ENCODE measurements around the gene PACSIN2.
"Not testable (repeated sequence)": the region's sequence is repeated elsewhere in the genome, so short reads cannot be mapped to it uniquely, and the experiment has no call there.

Gene PACSIN2

DNA sequence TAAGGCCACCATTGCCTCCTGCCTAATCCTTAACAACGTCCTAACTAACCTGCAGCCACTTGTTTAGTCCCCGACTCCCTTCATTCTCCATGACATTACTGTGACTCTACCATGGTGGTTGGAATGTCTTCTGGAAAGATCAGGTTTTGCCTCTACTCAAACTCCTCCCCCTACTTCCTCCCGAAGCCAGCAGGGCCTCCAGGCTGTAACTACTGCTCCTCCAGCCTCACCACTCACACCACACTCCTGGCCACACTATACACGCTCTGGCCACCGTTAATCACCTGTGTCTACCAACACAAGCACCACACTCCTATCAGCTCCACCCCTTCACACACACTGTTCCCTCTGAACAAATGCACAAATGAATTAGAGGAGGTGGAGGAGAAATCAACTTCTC is 69.2 kb downstream of the PACSIN2 start:
- DNase-seq (ENCODE audit: low spot score) = no peak

DNA sequence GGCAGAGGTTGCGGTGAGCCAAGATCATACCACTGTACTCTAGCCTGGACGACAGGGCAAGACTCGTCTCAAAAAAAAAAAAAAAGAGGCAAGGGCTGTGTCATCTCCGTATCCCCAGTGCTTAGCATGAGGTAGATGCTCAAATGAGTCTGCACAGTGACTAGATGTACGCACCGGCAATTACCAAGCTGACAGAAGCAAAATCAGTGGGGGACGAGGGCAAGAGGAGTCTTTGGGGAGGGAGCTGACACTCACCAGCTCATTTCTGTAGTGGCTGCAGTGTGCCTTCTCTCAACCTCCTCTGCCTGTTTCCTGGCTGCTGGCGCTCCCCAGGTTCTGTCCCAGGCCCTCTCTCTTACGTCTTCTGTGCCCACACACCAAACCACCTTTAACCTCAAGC is 69.9 kb downstream of the PACSIN2 start:
- no peak for DNase-seq (ENCODE audit: low spot score)

DNA sequence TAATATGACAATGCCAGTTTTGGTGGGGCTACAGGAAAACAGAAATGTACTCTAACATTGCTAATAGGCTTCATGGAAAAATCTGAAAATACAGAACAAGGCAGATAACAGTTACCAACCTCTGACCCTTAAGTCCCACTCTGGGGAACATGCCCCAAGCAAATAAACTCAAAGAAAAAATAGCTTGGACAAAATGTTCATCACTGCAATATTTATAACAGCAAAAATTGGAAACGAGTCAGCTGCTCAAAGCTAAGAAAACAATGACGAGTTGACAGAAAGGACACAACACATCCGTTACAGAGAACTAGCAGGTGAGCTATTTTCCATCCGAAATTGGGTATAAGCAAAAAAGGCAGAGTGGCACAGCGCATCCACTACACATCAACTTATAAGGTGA is 70.5 kb downstream of the PACSIN2 start:
- DNase-seq (ENCODE audit: low spot score) = no peak

DNA sequence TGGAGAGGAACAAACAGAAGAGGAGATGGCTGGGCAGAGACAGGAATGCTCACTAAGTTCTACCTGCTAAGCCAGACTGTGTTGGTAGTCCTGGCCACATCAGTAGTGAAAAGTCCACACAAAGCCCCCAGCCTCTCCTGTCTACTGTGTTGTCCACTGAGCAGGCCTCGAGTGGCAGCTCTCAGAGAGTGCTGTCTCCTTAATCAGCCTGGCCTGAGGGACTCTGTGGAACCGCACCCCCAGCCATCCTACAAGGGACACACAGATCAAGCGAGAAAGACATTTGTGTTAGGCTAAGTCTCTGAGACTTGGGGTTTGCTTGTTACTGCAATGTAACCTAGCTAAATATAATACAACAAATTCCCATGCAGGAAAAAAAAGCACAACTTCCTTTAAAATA is 71.0 kb downstream of the PACSIN2 start:
- no peak for DNase-seq (ENCODE audit: low spot score)

DNA sequence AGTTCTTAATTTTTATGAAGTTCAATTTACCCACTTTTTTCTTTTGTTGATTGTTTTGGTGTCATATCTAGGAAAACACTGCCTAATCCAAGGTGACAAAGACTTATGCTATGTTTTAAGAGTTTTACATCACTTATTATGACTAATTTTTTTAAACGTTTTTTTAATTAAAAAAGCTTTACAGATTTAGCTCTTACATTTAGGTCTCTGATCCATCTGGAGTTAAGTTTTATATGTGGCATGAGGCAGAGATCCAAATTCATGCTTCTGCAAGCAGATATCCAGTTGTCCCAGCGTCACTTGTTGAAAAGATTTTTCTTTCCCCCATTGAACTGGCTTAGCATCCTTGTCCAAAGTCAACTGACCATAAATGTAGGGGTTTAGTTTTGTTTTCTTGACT is 72.6 kb downstream of the PACSIN2 start:
- no peak for DNase-seq (ENCODE audit: low spot score)

DNA sequence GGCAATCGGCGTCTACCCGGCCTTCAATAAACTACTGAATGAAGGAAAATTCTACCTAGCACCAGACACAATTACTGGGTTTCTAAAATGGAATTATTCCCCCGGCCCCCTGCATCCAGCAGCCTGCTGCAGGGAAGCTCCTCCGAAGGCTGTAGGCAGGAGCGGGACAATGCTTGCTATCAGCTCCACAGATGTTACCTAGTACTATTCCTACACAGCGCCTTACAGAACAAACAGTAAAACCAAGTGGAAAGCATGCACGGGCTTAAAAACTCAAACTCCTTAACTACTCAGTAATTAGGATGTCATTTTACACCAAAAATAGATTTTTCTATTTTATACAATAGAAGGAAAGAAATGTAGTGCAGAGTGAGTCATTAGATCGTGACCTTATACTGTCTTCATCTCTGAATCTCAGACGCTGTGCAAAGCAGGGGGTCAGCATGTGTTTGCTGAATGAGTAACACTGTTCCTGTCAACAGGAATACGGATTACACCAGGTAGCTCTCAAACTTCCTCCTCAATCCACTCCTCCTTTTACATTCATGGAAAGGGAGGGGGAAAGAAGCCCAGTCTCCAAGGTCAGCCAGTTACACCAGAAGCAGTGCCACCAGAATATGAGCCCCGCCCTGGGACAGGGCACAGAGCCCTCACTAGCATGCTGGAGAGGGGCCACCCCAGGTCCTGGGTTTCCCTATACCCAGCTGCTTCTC is 74.9 kb downstream of the PACSIN2 start:
- DNase-seq (ENCODE audit: low spot score) = no peak

DNA sequence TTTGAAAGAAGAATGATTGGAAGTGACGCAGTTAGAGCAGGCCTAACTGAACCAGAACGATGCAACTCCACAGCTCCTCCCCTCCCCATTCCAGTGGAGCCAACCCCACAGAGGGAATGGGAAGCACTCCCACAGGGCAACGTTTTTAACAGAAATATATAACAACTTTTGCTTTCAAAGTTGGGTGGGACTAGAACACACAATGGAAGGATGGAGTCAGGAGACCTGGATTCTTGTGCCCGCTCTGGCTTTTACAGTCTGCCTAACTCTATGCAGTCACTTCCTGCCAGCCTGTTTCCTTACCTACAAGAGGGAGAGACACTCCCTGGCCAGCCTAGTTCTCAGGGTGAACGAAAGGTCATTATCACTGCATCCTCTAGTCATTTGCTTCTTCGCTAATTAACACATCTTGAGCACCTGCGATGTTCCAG is 75.5 kb downstream of the PACSIN2 start:
- DNase-seq (ENCODE audit: low spot score) = no peak

DNA sequence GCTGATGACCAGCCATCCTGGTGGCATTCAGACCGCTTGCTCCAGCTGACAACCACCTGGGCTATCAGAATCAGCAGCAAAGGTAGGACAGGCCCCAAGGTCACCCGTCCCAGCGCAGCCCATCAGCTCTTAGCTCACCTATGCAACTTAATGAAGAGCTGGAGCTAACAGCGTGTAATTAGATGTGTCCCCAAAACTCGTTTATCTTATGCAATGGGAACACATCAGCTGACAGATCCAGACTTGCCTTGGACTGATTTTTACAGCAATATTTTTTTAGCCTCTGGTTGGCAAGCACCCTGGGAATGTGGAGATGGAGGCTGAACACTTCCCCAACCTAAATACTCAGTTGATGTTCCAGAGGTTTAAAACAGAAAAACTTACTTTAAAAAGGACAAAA is 76.0 kb downstream of the PACSIN2 start:
- DNase-seq (ENCODE audit: low spot score) = no peak

DNA sequence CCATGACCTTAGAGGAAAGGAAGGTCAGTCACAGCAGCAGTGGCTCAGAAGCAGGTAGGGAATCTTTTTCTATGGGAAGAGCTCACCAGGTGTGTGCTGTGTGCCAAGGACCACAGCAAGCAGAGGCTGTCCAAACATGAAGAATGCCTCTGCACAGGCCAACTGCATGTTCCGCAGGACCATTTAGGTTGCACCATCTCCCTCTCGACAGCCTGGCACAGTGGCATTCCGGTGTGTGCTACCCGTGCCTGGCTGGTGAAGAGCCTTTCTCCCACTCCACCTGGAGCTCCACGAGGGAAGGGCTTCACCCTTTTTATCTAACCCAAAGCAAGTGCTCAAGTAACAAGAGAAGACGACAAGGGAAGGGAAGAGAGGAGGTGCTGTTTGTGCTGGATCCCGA is 76.5 kb downstream of the PACSIN2 start:
- no peak for DNase-seq (ENCODE audit: low spot score)

DNA sequence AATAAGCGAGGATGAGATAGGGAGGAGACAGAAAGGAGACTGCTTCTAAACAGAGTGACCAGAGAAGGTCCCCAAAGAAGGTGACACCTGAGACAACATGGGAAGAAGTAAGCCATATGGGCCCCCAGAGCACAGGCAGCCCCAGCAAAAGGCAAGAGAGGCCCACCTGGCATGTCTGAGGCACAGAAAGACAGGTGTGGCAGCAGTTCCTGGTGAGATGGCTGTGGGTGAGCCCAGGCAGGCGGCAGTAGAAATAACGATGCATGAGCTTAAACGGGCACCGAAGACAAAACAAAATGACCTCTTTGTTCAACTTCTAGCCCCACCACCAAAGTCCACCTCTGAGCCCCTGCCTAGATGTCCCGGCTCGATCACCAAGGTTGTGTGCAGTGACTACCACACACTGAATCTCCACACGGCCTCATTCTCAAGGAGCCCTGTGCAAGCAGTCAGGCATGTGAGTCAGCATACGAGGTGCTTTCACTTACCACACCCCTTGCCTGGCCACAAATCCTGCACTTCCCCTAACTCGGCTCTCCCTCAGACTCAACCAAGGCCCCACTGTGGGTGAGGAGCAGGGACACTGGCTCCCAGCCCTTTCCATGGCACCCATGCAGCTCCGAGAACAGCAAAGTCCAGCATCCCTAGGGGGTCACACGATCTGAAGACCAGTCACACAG is 77.6 kb downstream of the PACSIN2 start:
- peak; percentile 43 for DNase-seq (ENCODE audit: low spot score)

DNA sequence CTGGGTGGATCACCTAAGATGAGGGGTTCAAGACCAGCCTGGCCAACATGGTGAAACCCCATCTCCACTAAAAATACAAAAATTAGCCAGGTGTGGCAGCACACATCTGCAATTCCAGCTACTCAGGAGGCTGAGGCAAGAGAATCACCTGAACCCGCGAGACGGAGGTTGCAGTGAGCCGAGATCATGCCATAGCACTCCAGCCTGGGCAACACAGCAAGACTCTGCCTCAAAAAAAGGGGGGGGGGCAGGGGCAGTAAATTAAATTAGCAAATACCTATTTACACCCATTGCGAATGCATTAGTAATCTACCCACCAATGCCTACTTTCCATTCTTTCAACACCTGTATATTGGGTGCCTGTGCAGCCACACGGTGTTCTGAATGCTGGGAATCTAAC is 78.3 kb downstream of the PACSIN2 start:
- not testable (repeated sequence) for DNase-seq (ENCODE audit: low spot score)

DNA sequence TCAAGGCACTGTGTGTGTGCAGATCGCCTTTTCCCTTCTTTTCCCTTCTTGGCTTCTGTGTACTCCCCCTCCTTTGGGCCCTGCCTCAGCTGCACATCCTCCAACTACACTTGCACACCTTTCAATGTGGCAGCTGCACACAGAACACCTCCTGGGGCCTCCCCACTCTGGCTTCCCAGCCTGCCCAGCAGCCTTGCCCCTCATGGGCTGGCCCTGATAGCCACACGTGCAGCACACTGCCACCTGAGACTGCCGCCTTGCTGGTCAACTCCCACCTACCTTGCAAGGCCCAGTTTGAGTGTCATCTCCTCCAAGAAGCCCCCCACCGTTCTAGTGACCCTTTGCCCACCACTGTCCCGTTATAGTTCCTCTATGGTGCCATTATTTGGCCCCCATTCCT is 80.6 kb downstream of the PACSIN2 start:
- no peak for DNase-seq (ENCODE audit: low spot score)

DNA sequence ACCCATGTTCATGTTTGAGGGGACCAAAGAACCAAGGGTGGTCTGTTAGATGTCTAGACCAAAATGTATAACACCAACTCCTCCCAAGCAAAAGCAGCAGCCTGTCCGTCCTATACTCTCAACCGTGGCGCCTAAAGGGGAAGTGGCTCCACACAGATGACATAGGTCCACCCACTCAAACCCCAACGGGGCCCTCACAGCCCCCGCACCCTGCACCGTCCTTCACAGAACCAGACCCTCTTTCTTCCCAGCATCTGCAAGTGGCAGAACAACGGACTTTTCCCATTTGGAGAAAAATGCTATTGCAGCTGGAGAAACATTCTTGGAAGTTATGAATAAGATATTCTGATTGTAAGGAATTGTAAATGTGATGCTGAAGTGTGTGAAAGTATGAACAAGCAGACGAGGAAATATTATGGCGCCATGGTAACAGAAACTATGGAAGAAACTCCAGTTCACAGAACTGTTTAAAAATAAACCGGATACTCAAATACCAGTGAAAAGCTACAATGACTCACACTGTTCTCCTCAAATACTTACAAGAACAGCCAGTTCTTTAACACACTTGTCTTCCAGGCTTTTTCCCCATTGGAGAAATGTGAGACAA is 81.4 kb downstream of the PACSIN2 start:
- DNase-seq (ENCODE audit: low spot score) = peak; percentile 83

DNA sequence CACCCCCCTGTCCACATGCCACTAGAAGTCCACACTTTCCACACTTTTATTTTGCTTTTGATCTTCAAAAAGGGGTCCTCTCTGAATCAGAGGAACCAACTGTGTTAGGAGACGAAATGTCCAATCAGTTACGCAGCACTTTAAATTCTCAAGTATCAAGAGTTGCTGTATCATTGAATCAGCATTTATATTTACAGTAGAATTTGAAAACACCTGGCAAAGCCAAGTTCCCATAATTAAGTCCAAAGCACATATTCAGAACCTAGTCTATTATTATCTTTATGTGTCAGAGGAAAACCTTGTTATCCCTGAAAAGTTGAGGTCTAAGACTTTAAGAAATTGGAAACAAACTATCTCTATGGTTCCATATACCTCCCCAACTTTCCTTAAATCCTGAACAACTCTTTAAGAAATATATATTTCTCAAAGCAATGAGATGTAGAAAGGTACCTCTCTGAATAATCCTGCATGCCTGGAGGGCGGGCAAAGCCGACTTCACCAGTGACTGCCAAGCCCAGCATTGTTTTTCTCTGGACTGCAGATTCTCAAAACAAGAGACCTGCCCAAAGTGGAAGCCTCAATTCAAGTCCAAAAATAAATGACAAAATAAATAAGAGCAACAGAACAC is 82.0 kb downstream of the PACSIN2 start:
- DNase-seq (ENCODE audit: low spot score) = peak; percentile 15

DNA sequence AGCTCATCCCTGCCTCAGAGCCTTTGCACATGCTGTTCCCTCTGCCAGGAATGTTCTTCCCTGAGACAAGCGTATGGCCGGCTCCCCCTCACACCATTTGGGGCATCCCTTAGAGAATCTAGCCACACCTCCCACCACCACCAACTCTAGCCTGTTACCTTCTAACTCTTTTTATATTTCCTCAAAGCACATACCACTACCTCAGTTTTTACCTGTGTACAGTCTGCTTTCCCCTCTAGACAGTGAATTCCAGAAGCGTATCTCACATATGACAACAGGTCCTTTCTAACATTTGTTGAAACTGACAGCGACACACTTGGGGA is 82.8 kb downstream of the PACSIN2 start:
- DNase-seq (ENCODE audit: low spot score) = no peak

DNA sequence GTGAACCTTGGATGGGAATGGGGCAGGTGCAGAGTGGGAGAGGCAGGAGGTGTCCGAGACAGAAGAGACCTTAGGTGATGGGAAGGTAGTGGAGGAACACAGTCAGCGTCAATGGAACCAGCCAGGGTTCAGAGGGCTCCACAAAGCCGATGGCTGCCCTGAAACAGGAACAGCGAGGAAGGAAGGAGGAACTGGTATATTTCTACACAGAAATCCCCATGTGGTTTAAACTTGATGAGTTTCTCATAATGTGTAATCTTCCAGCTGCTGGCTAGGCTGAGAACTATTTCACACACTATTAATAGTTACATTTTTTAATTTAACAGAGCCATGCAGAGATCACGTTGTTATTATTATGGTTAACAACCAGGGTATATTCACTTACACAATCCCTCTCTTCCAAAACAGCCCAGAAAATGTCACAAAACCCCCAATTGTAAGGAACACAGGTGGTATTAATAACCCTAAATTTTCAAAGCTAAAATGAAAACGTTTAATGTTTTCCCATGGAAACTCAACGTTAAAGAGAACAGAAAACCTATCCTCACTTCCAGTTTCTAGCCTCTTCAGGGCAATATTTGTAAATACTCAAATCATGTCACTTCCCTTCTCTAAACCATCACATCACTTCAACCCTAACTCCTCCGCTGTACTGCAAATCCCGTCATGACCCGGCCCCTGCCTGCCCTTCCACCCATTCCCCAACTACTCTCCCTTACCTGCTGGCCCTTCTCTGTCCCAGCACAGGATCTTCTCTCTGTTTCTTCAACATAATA is 83.3 kb downstream of the PACSIN2 start:
- DNase-seq (ENCODE audit: low spot score) = peak; percentile 67

DNA sequence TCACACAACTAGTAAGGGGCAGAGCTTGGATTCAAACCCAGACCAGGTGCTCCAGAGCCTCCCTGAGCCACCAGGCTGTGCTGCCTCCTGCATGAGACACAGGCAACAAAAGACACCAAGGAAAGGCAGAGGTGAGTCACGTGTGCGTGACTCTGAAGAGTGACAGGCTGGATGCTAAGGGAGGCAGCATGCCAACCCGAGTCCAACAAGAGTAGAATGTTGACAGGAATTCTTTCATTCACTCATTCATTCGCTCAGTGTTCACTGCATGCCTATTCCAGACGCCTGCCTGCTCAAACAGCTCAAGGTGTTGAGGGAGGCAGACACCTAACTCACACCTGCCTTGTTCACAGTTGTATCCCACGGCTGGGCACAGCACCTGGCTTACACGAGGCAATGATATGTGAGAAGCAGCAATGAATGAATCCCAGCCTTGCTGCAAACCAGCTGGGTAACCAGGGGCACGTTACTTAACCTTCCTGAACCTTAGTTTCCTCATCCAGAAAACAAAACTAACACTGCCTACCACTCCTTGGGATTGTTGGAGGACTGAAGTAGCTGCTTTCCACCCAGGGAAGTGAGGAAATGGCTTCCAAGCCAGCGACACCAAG is 84.0 kb downstream of the PACSIN2 start:
- DNase-seq (ENCODE audit: low spot score) = no peak

DNA sequence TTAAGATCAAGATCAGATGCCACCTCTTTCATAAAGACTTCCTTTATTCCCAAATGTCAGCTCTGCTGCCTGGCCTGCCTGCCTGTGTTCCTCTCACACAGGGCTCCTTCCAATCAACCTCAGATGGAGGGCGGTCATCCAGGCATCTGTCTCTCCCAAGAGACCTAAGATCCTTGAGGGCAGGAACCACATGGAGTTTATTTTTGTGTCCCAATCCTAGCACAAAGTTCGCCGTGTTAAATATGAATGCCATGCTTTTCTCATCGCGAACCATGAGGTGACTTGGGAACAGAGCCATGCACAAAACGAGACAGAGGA is 85.2 kb downstream of the PACSIN2 start:
- no peak for DNase-seq (ENCODE audit: low spot score)

DNA sequence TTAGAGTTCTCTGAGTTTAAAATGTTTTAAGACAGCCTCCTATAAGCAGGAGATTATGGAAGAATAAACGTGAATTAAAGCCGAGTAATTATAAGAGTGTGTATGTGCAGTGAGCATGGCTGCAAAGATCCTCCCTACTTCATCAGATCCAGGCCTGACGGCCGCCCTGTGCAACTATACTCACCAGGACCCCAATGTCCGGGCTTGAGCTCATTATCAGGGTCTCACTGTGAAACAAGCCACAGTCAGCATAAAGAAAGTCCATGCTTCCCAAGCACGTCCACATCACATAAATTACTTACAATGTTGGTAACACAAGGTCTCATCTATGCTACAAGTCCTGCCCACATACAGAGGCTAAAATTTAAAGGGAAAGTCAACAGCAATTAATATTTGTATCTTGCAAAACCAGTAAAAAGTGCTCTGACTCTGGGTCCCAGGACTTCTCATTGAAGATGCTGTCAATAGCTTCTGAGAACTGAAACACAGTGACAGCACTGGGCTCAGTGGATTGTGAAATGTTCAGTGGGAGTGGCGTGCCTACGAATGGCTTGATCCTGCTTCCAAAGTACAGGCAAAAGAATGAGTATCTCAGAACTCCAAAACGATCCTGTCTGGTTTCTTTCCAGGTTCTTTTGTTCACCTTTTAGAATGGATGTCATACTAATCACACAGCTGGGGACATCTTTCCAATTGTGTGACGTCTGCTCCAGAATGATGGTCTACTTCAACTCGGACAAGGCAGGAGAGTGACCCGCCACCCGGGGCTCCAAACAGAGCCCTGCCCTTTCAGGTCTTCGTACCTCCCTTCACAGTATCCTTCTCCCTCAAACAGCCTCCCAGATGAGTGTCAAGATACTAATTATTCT is 85.7 kb downstream of the PACSIN2 start:
- no peak for DNase-seq (ENCODE audit: low spot score)

DNA sequence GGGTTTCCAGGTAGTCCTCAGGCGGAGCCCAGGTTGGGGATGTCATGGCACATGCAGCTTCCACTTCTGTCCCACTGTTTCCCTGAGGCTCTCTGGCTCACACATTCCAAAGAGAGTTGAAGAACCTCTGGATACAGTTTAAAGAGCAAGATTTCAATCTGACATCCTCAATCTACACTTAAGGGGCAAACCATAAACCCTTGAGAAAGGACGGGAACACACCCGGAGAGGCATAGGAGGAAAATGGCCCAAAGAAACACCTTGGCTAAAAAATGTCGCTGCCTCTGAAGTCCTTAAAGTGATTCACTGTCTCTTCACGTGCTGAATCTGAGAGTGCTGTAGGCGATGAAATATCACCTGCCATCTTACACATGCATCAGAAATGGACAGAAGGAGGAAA is 87.0 kb downstream of the PACSIN2 start:
- no peak for DNase-seq (ENCODE audit: low spot score)

DNA sequence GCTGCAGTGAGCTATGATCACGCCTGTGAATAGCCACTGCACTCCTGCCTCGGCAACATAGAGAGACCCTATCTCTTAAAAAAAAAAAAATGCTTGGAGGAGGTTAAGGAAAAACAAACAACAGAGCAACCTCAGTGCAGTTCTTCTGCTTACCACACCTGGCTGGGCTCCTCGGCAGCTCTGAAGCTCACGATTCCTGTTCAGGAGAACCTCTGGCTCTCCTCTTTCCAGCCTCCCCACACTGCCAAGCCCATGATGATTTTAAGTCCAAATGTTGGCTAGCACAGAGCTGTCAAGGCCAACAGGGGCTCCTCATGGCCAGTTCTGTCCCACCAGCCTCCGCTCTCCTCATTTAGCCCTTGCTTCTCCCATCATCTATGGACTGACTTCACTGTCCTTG is 88.2 kb downstream of the PACSIN2 start:
- DNase-seq (ENCODE audit: low spot score) = no peak

Measured in germinal center (tissue), 1 donor.